B cell (primary cell): Measurements from ENCODE around the gene PAXIP1. TPM values are rescaled to one million over a fixed set of nuclear protein-coding genes. Genes with fewer than 3 reads are reported as not detected.

Experiments
- ATAC-seq: fragments of 200-7000 bp; cut with Tn5 transposase; one replicate; pipeline ENCODE4 v1.10.0; 2021; ENCODE audit warnings: low read depth, mild to moderate bottlenecking, moderate number of reproducible peaks, moderate library complexity
- CTCF ChIA-PET: fragments of 350-600 bp; sonication (Branson Sonifier 250); formaldehyde crosslinking; loops from one replicate; lab custom pipeline; 2021; ENCODE audit warnings: antibody characterized with exemption, inconsistent platforms; lab: Charles Lee
- POLR2A ChIA-PET: fragments of 350-600 bp; sonication (Branson Sonifier 250); formaldehyde crosslinking; loops from one replicate; lab custom pipeline; 2021; ENCODE audit warnings: antibody characterized with exemption; lab: Charles Lee
- DNase-seq: peaks from one replicate; pipeline ENCODE4 v3.0.0; 2013
- H2AFZ ChIP-seq: 2 replicates; pipeline ENCODE4 v1.6.1; 2012; ENCODE audit warnings: mild to moderate bottlenecking, low read depth, low read length; ENCODE audit not compliant: insufficient read depth, poor library complexity, severe bottlenecking
- H3K27ac ChIP-seq, 2 donors: 1 replicate in 1 of 2; 2 replicates in 1 of 2; pipeline ENCODE4 v1.5.1; 2012 to 2013; ENCODE audit warnings: low read length in 2 of 2, mild to moderate bottlenecking in 2 of 2, moderate library complexity in 1 of 2
- H3K27me3 ChIP-seq, 4 experiments: fragments of 200-600 bp in 1 of 4; sonication (generic) in 1 of 4; replicated peaks in 1 of 4; 1 replicate in 2 of 4; 2 replicates in 2 of 4; pipeline versions ENCODE4 v1.6.1 to v1.7.0; 2013 to 2016; ENCODE audit warnings: low read length in 3 of 4, mild to moderate bottlenecking in 2 of 4, mixed read lengths in 1 of 4, moderate library complexity in 1 of 4; ENCODE audit not compliant: insufficient read depth in 4 of 4, control insufficient read depth in 3 of 4; ENCODE audit errors: control extremely low read depth in 1 of 4
- H3K36me3 ChIP-seq, 2 experiments: replicated peaks in 1 of 2; 1 replicate in 1 of 2; 2 replicates in 1 of 2; pipeline versions ENCODE4 v1.6.1 to v1.7.1; 2013; ENCODE audit warnings: low read length in 1 of 2; ENCODE audit not compliant: insufficient read depth in 2 of 2, control insufficient read depth in 1 of 2; ENCODE audit errors: control extremely low read depth in 1 of 2, extremely low read depth in 1 of 2
- H3K4me1 ChIP-seq, 2 donors: fragments of 200-600 bp in 1 of 2; sonication (generic) in 1 of 2; 1 replicate in 1 of 2; 2 replicates in 1 of 2; pipeline versions ENCODE4 v1.5.1 to v1.6.1; 2013 to 2017; ENCODE audit warnings: low read length in 2 of 2; ENCODE audit not compliant: control insufficient read depth in 2 of 2, insufficient read depth in 2 of 2
- H3K4me2 ChIP-seq: replicated peaks from 2 replicates; pipeline ENCODE3; 2012; ENCODE audit warnings: mild to moderate bottlenecking, low read depth, low read length; ENCODE audit not compliant: poor library complexity, severe bottlenecking
- H3K4me3 ChIP-seq, 5 experiments: fragments of 200-600 bp in 1 of 5; sonication (generic) in 1 of 5; 1 replicate in 3 of 5; 2 replicates in 2 of 5; pipeline versions ENCODE4 v1.5.1 to v1.7.0; 2011 to 2016; ENCODE audit warnings: low read length in 4 of 5, mild to moderate bottlenecking in 4 of 5, low read depth in 2 of 5, control low read depth in 1 of 5, moderate library complexity in 1 of 5; ENCODE audit not compliant: insufficient read depth in 1 of 5; ENCODE audit errors: control extremely low read depth in 1 of 5, extremely low read depth in 1 of 5
- H3K79me2 ChIP-seq: fragments of 200-600 bp; sonication (generic); one replicate; pipeline ENCODE4 v1.6.0; 2016; ENCODE audit warnings: low read length; ENCODE audit not compliant: control insufficient read depth, insufficient read depth
- H3K9ac ChIP-seq: fragments of 200-600 bp; sonication (generic); 2 replicates; pipeline ENCODE4 v1.6.1; 2017; ENCODE audit warnings: mild to moderate bottlenecking, low read length, moderate library complexity
- H3K9me3 ChIP-seq, 3 donors: one replicate each; pipeline versions ENCODE4 v1.6.1 to v1.7.1; 2013; ENCODE audit warnings: low read length in 2 of 3; ENCODE audit not compliant: control insufficient read depth in 2 of 3, insufficient read depth in 1 of 3; ENCODE audit errors: control extremely low read depth in 1 of 3
- H4K20me1 ChIP-seq: 2 replicates; pipeline ENCODE4 v1.6.0; 2012; ENCODE audit warnings: mild to moderate bottlenecking, low read length; ENCODE audit not compliant: insufficient read depth, control insufficient read depth, poor library complexity, severe bottlenecking
- H3K27ac Mint-ChIP-seq: one replicate; pipeline ENCODE4 v1.8.0; 2021; ENCODE audit warnings: mixed read lengths
- H3K27me3 Mint-ChIP-seq: one replicate; pipeline ENCODE4 v1.8.0; 2021; ENCODE audit warnings: mixed read lengths
- H3K4me1 Mint-ChIP-seq: one replicate; pipeline ENCODE4 v1.8.0; 2021; ENCODE audit warnings: mixed read lengths
- H3K4me3 Mint-ChIP-seq: one replicate; pipeline ENCODE4 v1.8.0; 2021; ENCODE audit warnings: mixed read lengths
- H3K9me3 Mint-ChIP-seq: one replicate; pipeline ENCODE4 v1.8.0; 2022; ENCODE audit warnings: mixed read lengths; ENCODE audit not compliant: insufficient read depth
- CTCF ChIP-seq: fragments of 200-600 bp; IDR thresholded peaks from one replicate; pipeline ENCODE4 v1.8.0; 2022; ENCODE audit warnings: antibody characterized with exemption, mild to moderate bottlenecking
- EZH2 ChIP-seq: IDR thresholded peaks from 2 replicates; pipeline ENCODE4 v1.6.1; 2012; ENCODE audit warnings: borderline replicate concordance, low read depth, mild to moderate bottlenecking, moderate library complexity, low read length; ENCODE audit not compliant: insufficient read depth, poor library complexity, severe bottlenecking
- WGBS: methylation state at CpG from one replicate; pipeline ENCODE4 v1.1.5; 2013; ENCODE audit warnings: missing lambda C conversion rate; ENCODE audit not compliant: insufficient coverage; 5-methylcytosine and 5-hydroxymethylcytosine counted together
- intact Hi-C: fragments of 100-400 bp; cut with micrococcal nuclease; formaldehyde crosslinking; loops from one replicate; pipeline ENCODE4 v1.10.0; 2022
- polyA plus RNA-seq: library from polyadenylated mRNA; depleted of rRNA; stranded (reverse); fragments of >200 nt; gene quantifications from 2 replicates; pipeline ENCODE4 v1.2.3, GENCODE V29; 2012
- total RNA-seq, 2 donors: library from RNA; stranded (reverse); fragments of 120-200 nt in 1 of 2; gene quantifications; 1 replicate in 1 of 2; 2 replicates in 1 of 2; pipeline versions ENCODE4 v1.2.3 to v1.2.4, GENCODE V29; 2013 to 2022

Gene PAXIP1
- total and polyA plus RNA-seq, 2 donors (not counting 1 experiment from before 2014, with no cell fraction given) = 9.2 to 18.5 TPM

- POLR2A ChIA-PET = no interaction called here
Observed at GRCh38 chr7:154994996-154995395, 7.9 kb downstream of the PAXIP1 start.

More at GRCh38 chr7:154994996-154995395, 7.9 kb downstream of the PAXIP1 start:
- ATAC-seq (no peak), DNase-seq (no peak)
- H3K9ac ChIP-seq = no peak overlapping the region
- no peak overlapping the region for H3K4me3 ChIP-seq
- H3K4me1 ChIP-seq = no peaks in the 10 kb centered on the region
- no peaks in the 10 kb centered on the region for H3K27me3 Mint-ChIP-seq
- no peak overlapping the region for H3K27ac Mint-ChIP-seq
- H4K20me1 ChIP-seq = no peaks in the 10 kb centered on the region
- H3K9me3 Mint-ChIP-seq = no peaks in the 10 kb centered on the region
- no peaks in the 10 kb centered on the region for H3K4me1 Mint-ChIP-seq
- no peak overlapping the region for H3K4me2 ChIP-seq
- peaks cover 16% of the 10 kb centered on the region for H3K79me2 ChIP-seq
- H3K36me3 ChIP-seq = peaks cover 4 to 33% of the 10 kb centered on the region in 2 experiments
- CTCF ChIA-PET = interaction anchor here (1.1 to 2.9 kb wide), 2 partner anchors 14 to 67 kb away, joined by 3 to 13 read pairs; no protein-coding TSS in a partner anchor
- no peak for TF ChIP-seq CTCF
- TF ChIP-seq EZH2 = no peak
- intact Hi-C loops = no loop called here
- no peak overlapping the region for H3K4me3 Mint-ChIP-seq
- no peak overlapping the region for H2AFZ ChIP-seq
- no peaks in the 10 kb centered on the region for H3K9me3 ChIP-seq
- no peak overlapping the region for H3K27ac ChIP-seq
- H3K27me3 ChIP-seq = no peaks in the 10 kb centered on the region
- 93% methylated on average over 2 of the region's 2 CpGs for WGBS
